IMR-90 (cell line): Measurements from ENCODE around the gene TEAD1. TPM values are rescaled to one million over a fixed set of nuclear protein-coding genes. Genes with fewer than 3 reads are reported as not detected.

ENCODE experiments used
- ATAC-seq: fragments of 200-7000 bp; cut with Tn5 transposase; 2 replicates; pipeline ENCODE4 v1.9.1; 2020; ENCODE audit warnings: low read depth, mild to moderate bottlenecking, moderate library complexity
- BruUV-seq: library from RNA; stranded (reverse); fragments of 400-500 nt; replicated peaks from 2 replicates; lab custom pipeline; 2021; lab: Mats Ljungman, UMichigan
- CTCF ChIA-PET: fragments of 300-600 bp; formaldehyde crosslinking; extraction: SDS; loops from one replicate; lab custom pipeline; 2021; ENCODE audit warnings: antibody characterized with exemption; lab: Yijun Ruan, JAX
- POLR2A ChIA-PET: fragments of 300-600 bp; sonication (Branson Sonifier 250); formaldehyde crosslinking; loops from one replicate; lab custom pipeline; 2022; ENCODE audit warnings: antibody characterized with exemption; ENCODE audit not compliant: unreplicated experiment; lab: Charles Lee
- DNase-seq: peaks from one replicate; pipeline ENCODE4 v3.0.0; 2013
- H2AFZ ChIP-seq: replicated peaks from 2 replicates; pipeline ENCODE3; 2013; ENCODE audit warnings: low read length, mild to moderate bottlenecking; ENCODE audit not compliant: poor library complexity
- H2AK5ac ChIP-seq: 2 replicates; pipeline ENCODE4 v1.6.1; 2013; ENCODE audit warnings: low read depth, low read length, inconsistent platforms
- H2AK9ac ChIP-seq: replicated peaks from 2 replicates; pipeline ENCODE3; 2013; ENCODE audit warnings: mild to moderate bottlenecking, low read depth, low read length, moderate library complexity; ENCODE audit not compliant: poor library complexity
- H2BK120ac ChIP-seq: 2 replicates; pipeline ENCODE4 v1.6.1; 2013; ENCODE audit warnings: low read depth, low read length, inconsistent platforms
- H2BK15ac ChIP-seq: 3 replicates; pipeline ENCODE4 v1.6.1; 2013; ENCODE audit warnings: low read depth, low read length, inconsistent platforms
- H2BK20ac ChIP-seq: 2 replicates; pipeline ENCODE4 v1.6.1; 2013; ENCODE audit warnings: low read depth, mild to moderate bottlenecking, inconsistent platforms, low read length, moderate library complexity
- H2BK5ac ChIP-seq: 2 replicates; pipeline ENCODE4 v1.6.1; 2013; ENCODE audit warnings: mild to moderate bottlenecking, low read depth, low read length, inconsistent platforms; ENCODE audit not compliant: poor library complexity, severe bottlenecking
- H3K14ac ChIP-seq: replicated peaks from 2 replicates; pipeline ENCODE4 v1.6.1; 2013; ENCODE audit warnings: low read depth, low read length, inconsistent platforms
- H3K18ac ChIP-seq: 2 replicates; pipeline ENCODE4 v1.6.1; 2013; ENCODE audit warnings: low read depth, low read length, control low read depth
- H3K23ac ChIP-seq: 2 replicates; pipeline ENCODE4 v1.6.1; 2013; ENCODE audit warnings: low read depth, low read length, inconsistent platforms
- H3K27ac ChIP-seq: 2 replicates; pipeline ENCODE4 v1.5.1; 2013; ENCODE audit warnings: mild to moderate bottlenecking, control low read depth, low read length; ENCODE audit not compliant: insufficient read depth
- H3K27me3 ChIP-seq: 2 replicates; pipeline ENCODE4 v1.6.1; 2013; ENCODE audit warnings: low read length; ENCODE audit not compliant: control insufficient read depth, insufficient read depth
- H3K36me3 ChIP-seq: 2 replicates; pipeline ENCODE4 v1.6.1; 2013; ENCODE audit warnings: low read length, mixed read lengths; ENCODE audit not compliant: control insufficient read depth, insufficient read depth
- H3K4ac ChIP-seq: 2 replicates; pipeline ENCODE4 v1.6.1; 2013; ENCODE audit warnings: low read depth, low read length, inconsistent platforms
- H3K4me1 ChIP-seq: 2 replicates; pipeline ENCODE4 v1.6.1; 2013; ENCODE audit warnings: low read length, mixed read lengths; ENCODE audit not compliant: control insufficient read depth, insufficient read depth
- H3K4me2 ChIP-seq: 2 replicates; pipeline ENCODE4 v1.6.1; 2013; ENCODE audit warnings: low read depth, mild to moderate bottlenecking, control low read depth, low read length, moderate library complexity
- H3K4me3 ChIP-seq: 2 replicates; pipeline ENCODE4 v1.5.1; 2013; ENCODE audit warnings: low read depth, mild to moderate bottlenecking, control low read depth, low read length, moderate library complexity; ENCODE audit not compliant: insufficient read depth
- H3K56ac ChIP-seq: 2 replicates; pipeline ENCODE4 v1.6.1; 2013; ENCODE audit warnings: low read length, inconsistent platforms; ENCODE audit not compliant: insufficient read depth; ENCODE audit errors: extremely low read depth
- H3K79me1 ChIP-seq, 2 experiments: 2 replicates each; pipeline ENCODE4 v1.6.1; 2013; ENCODE audit warnings: low read length in 2 of 2, inconsistent platforms in 1 of 2, low read depth in 1 of 2
- H3K9ac ChIP-seq: 2 replicates; pipeline ENCODE4 v1.6.1; 2013; ENCODE audit warnings: low read depth, low read length, control low read depth
- H3K9me1 ChIP-seq: 2 replicates; pipeline ENCODE4 v1.6.1; 2013; ENCODE audit warnings: low read length, inconsistent platforms; ENCODE audit not compliant: insufficient read depth
- H3K9me3 ChIP-seq: 2 replicates; pipeline ENCODE4 v1.6.1; 2013; ENCODE audit warnings: low read length; ENCODE audit not compliant: control insufficient read depth, insufficient read depth
- H4K20me1 ChIP-seq: 2 replicates; pipeline ENCODE4 v1.6.1; 2013; ENCODE audit warnings: low read length, inconsistent platforms; ENCODE audit not compliant: insufficient read depth
- H4K5ac ChIP-seq: 2 replicates; pipeline ENCODE4 v1.6.1; 2013; ENCODE audit warnings: mild to moderate bottlenecking, low read depth, low read length, control low read depth
- H4K8ac ChIP-seq, 2 experiments: 2 replicates each; pipeline ENCODE4 v1.6.1; 2013; ENCODE audit warnings: low read depth in 2 of 2, low read length in 2 of 2, control low read depth in 1 of 2, inconsistent platforms in 1 of 2
- H4K91ac ChIP-seq: 2 replicates; pipeline ENCODE4 v1.6.1; 2013; ENCODE audit warnings: low read depth, low read length, inconsistent platforms; ENCODE audit not compliant: insufficient read depth
- BHLHE40 ChIP-seq: fragments of 150-350 bp; IDR thresholded peaks from 2 replicates; pipeline ENCODE4 v1.6.1; 2016; ENCODE audit warnings: mild to moderate bottlenecking, low read depth, low read length
- CEBPB ChIP-seq: IDR thresholded peaks from 2 replicates; pipeline ENCODE4 v1.6.1; 2012; ENCODE audit warnings: low read depth, low read length, improper control_type of control experiment
- CHD1 ChIP-seq: IDR thresholded peaks from 2 replicates; pipeline ENCODE4 v1.6.1; 2012; ENCODE audit warnings: low read depth, low read length, improper control_type of control experiment
- CTCF ChIP-seq: conservative IDR thresholded peaks from 2 replicates; pipeline ENCODE4 v1.5.1; 2012; ENCODE audit warnings: mild to moderate bottlenecking, low read depth, low read length, improper control_type of control experiment
- MAZ ChIP-seq: IDR thresholded peaks from 2 replicates; pipeline ENCODE4 v1.6.1; 2012; ENCODE audit warnings: low read depth, mild to moderate bottlenecking, low read length, improper control_type of control experiment, moderate library complexity, borderline replicate concordance
- NFE2L2 ChIP-seq: fragments of 150-350 bp; IDR thresholded peaks from 2 replicates; pipeline ENCODE4 v1.6.1; 2016; ENCODE audit warnings: low read depth, mild to moderate bottlenecking, low read length
- POLR2A ChIP-seq: IDR thresholded peaks from 2 replicates; pipeline ENCODE4 v1.6.1; 2012; ENCODE audit warnings: mild to moderate bottlenecking, low read depth, low read length
- RAD21 ChIP-seq: IDR thresholded peaks from 2 replicates; pipeline ENCODE4 v1.6.1; 2012; ENCODE audit warnings: low read length, improper control_type of control experiment
- RCOR1 ChIP-seq: IDR thresholded peaks from 2 replicates; pipeline ENCODE4 v1.6.1; 2012; ENCODE audit warnings: mild to moderate bottlenecking, low read length, improper control_type of control experiment; ENCODE audit not compliant: insufficient replicate concordance
- RFX5 ChIP-seq: IDR thresholded peaks from 2 replicates; pipeline ENCODE4 v1.8.0; 2012; ENCODE audit warnings: low read depth, mild to moderate bottlenecking, low read length, moderate library complexity
- SMC3 ChIP-seq: fragments of 150-350 bp; IDR thresholded peaks from 2 replicates; pipeline ENCODE4 v1.6.1; 2016; ENCODE audit warnings: low read depth, mild to moderate bottlenecking, antibody characterized with exemption, low read length, moderate library complexity
- WGBS, 2 experiments: methylation state at CpG; one replicate each; pipeline versions ENCODE4 v1.1.5 to v1.1.7; 2013; ENCODE audit warnings: missing lambda C conversion rate in 2 of 2; ENCODE audit not compliant: insufficient read length in 1 of 2; ENCODE audit errors: extremely low coverage in 2 of 2; 5-methylcytosine and 5-hydroxymethylcytosine counted together
- dilution Hi-C: fragments of 300-500 bp; cut with HindIII; formaldehyde crosslinking; loops from one replicate; pipeline ENCODE4 v1.14.3; 2018; ENCODE audit warnings: low sequenced_read_pairs; ENCODE audit not compliant: unreplicated experiment
- in situ Hi-C: fragments of 300-500 bp; cut with MboI; formaldehyde crosslinking; loops from 3 replicates; pipeline ENCODE4 v1.14.3; 2019; ENCODE audit warnings: low sequenced_read_pairs, inconsistent platforms, mixed read lengths
- intact Hi-C: fragments of 100-400 bp; cut with micrococcal nuclease; formaldehyde crosslinking; loops from 2 replicates; pipeline ENCODE4 v1.10.0; 2022
- polyA plus RNA-seq, 3 experiments: library from polyadenylated mRNA; depleted of rRNA; stranded (reverse); fragments of >200 nt; gene quantifications; 2 replicates each; pipeline ENCODE4 v1.2.3, GENCODE V29; 2012; ENCODE audit warnings: low replicate concordance in 1 of 3
- total RNA-seq: library from RNA; depleted of rRNA; stranded (reverse); fragments of >200 nt; gene quantifications from 2 replicates; pipeline ENCODE4 v1.2.3, GENCODE V29; 2012
- TF ChIP-seq, protein P1 (sequence below): fragments of 150-350 bp; IDR thresholded peaks from 2 replicates; pipeline ENCODE4 v1.6.1; 2016; ENCODE audit warnings: low read depth, mild to moderate bottlenecking, low read length, moderate library complexity, borderline replicate concordance
- TF ChIP-seq, protein P2 (sequence below): fragments of 150-350 bp; IDR thresholded peaks from 2 replicates; pipeline ENCODE4 v1.6.1; 2017; ENCODE audit warnings: mild to moderate bottlenecking, antibody characterized with exemption, low read length, low read depth

TEAD1 gene
- total and polyA plus RNA-seq, 2 of the 4 experiments (the other 2 are of a cell fraction) = 51.8 to 69.2 TPM

DNA sequence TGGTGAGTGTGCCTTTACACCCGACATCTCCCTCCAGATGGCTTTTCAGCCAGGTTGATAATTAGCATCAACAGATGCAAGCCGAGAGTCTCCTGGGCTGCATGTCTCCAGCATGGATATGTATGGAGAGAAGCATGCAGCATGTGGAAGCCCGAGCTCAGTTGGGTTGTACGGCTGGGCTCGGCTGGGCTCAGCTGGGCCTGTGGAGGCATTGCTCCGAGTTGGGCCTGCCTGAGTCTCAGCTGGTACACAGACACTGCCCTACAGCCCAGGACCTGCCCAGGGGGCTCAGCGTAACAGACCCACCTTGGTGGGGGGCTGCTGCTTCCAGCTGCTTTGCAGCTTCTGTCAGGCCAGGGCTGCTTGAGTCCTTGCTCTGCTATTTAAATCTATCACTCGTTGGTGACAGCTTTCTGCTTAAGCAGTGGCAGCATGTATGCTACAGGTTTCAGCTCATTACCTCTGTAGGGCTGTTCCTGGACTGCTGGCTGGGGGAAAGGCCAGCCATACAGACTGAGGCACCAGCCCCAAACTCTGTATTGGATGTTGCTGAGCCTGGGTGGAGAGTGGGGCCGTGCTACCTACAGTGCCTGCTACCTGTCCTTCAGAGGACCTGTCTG, 115.5 kb downstream of the TEAD1 start:
- POLR2A ChIA-PET = no interaction called here
- 90% methylated on average over 2 of the region's 9 CpGs; no CpG with 5 or more reads in 1 of the 2 experiments for WGBS, 2 experiments
- H3K27ac ChIP-seq = no peak overlapping the region

More for the DNA sequence above, 115.5 kb downstream of the TEAD1 start:
- Histone ChIP-seq H2BK120ac (no peak overlapping the region), H3K9me1 (peaks cover 36% of the 10 kb centered on the region), H2BK15ac (no peak overlapping the region), H2AK5ac (no peak overlapping the region; the same call in 1 of the 2 replicates), H3K27me3 (no peaks in the 10 kb centered on the region), H3K36me3 (peaks cover 14% of the 10 kb centered on the region), H3K4ac (no peak overlapping the region), H3K79me1 (peaks cover 34 to 84% of the 10 kb centered on the region in 2 experiments), H2AFZ (no peak overlapping the region), H3K9me3 (no peaks in the 10 kb centered on the region), H3K4me2 (no peak overlapping the region), H4K91ac (no peak overlapping the region), H3K56ac (no peak overlapping the region), H2AK9ac (no peak overlapping the region), H4K20me1 (peaks cover 78% of the 10 kb centered on the region), H4K8ac (0 out of 4 replicates have a peak overlapping the region, but pooled peaks of 1 of the 2 experiments have one; percentile 26), H3K14ac (0 out of 2 replicates have a peak overlapping the region, but pooled peaks have one; percentile 17), H4K5ac (no peak overlapping the region), H3K18ac (no peak overlapping the region), H3K4me1 (peaks cover 18% of the 10 kb centered on the region), H2BK20ac (no peak overlapping the region), H2BK5ac (no peak overlapping the region), H3K9ac (no peak overlapping the region), H3K4me3 (no peak overlapping the region), H3K23ac (0 out of 2 replicates have a peak overlapping the region, but pooled peaks have one; percentile 32)
- BruUV-seq = no TSS peak
- DNase-seq (no peak), ATAC-seq (no peak)
- TF ChIP-seq CTCF (no peak), RAD21 (no peak), SMC3 (no peak), POLR2A (no peak), RFX5 (no peak), CEBPB (no peak), CHD1 (no peak), BHLHE40 (no peak), NFE2L2 (no peak), MAZ (no peak), RCOR1 (no peak)
- TF ChIP-seq, protein P1, sequence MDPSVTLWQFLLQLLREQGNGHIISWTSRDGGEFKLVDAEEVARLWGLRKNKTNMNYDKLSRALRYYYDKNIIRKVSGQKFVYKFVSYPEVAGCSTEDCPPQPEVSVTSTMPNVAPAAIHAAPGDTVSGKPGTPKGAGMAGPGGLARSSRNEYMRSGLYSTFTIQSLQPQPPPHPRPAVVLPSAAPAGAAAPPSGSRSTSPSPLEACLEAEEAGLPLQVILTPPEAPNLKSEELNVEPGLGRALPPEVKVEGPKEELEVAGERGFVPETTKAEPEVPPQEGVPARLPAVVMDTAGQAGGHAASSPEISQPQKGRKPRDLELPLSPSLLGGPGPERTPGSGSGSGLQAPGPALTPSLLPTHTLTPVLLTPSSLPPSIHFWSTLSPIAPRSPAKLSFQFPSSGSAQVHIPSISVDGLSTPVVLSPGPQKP = no peak
- TF ChIP-seq, protein P2, sequence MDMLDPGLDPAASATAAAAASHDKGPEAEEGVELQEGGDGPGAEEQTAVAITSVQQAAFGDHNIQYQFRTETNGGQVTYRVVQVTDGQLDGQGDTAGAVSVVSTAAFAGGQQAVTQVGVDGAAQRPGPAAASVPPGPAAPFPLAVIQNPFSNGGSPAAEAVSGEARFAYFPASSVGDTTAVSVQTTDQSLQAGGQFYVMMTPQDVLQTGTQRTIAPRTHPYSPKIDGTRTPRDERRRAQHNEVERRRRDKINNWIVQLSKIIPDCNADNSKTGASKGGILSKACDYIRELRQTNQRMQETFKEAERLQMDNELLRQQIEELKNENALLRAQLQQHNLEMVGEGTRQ = no peak
- dilution Hi-C loops = no loop called here
- intact Hi-C loops = no loop called here
- CTCF ChIA-PET = no interaction called here
- in situ Hi-C loops = no loop called here
